ENCODE measurements around the gene NT5E. TPM values are rescaled to one million over a fixed set of nuclear protein-coding genes. Genes with fewer than 3 reads are reported as not detected.
A peak's percentile ranks its signal among the peaks of the same experiment; 100 is the strongest.

NT5E gene
- total RNA-seq, 2 donors from 2014 or later, result 0.93 to 0.97 TPM

DNA sequence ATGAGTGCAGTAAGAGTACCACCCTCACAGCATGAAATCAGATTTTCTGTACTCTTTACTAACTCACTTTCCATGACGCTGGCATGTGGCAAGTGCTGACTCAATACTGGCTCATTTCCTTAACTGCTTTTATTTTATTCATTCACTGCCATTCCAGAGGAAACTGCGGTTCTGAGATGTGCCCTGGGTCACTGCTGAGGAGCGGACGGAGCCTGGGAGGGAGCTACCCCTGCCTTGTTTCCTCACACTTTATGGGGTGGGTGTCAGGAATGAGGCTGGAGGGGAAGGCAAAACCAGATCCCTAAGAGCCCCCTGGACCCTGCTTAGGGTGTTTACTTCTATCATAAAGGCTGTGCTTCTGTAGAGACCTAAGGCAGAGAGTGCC lies 14.4 kb downstream of the NT5E start:
- peak overlapping the region; percentile 90 to 95 for H3K27ac Mint-ChIP-seq
- H3K9me3 Mint-ChIP-seq, result no peaks in the 10 kb centered on the region
- no peaks in the 10 kb centered on the region for H3K36me3 Mint-ChIP-seq
- DNase-seq (ENCODE audit: low spot score in 2 of 2), result peak in 1 of 2 donors; percentile 68
- peak; percentile 54 to 55 for ATAC-seq

DNA sequence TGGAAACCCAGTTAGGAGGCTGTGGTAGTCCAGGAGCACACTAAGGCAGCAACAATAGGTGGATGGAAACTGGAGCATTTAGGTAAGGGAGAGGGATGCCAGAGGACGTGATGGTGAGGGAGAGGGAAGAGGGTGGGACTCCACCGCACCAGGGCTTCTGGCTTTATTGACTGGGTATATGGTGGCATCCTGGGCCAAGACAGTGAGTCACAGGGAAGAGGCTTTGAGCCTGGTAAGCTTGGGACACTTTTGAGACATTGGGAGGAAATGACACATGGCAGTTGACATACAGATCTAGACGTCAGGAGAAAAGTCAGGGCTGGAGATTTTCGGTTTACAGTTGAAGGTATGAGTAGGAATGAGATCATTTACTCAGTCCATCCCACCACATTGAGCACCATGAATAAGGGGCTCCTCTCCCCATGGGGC lies 14.9 kb downstream of the NT5E start:
- peak; percentile 24 to 76 for DNase-seq (ENCODE audit: low spot score in 2 of 2)
- Mint-ChIP-seq H3K9me3 (no peaks in the 10 kb centered on the region), H3K27ac (peak overlapping the region; percentile 90 to 95), H3K36me3 (no peaks in the 10 kb centered on the region)
- peak; percentile 85 to 87 for ATAC-seq

DNA sequence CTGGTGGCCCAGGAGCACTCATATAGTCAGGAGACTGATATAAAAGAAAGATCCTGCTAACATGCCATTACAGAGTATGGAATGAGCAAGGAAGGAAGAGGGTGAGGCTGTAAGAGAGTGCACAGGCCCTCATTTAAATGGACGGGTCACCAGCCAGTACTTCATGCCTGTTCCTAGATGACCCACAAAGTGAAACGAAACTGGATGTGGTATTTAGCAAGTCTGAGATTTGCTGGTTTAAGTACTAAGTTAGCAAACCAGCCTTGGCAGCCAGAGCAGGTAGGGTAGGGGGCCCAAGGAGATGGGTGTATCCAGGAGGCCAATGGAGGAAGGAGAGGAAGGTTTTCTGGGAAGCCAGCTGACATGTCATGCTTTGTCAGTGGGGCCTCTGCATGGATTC lies 15.9 kb downstream of the NT5E start:
- DNase-seq (ENCODE audit: low spot score in 2 of 2) (no peak), ATAC-seq (peak in 1 of 2 donors; percentile 12)
- no peaks in the 10 kb centered on the region for H3K36me3 Mint-ChIP-seq
- H3K9me3 Mint-ChIP-seq, result no peaks in the 10 kb centered on the region
- peak overlapping the region; percentile 90 to 95 for H3K27ac Mint-ChIP-seq

DNA sequence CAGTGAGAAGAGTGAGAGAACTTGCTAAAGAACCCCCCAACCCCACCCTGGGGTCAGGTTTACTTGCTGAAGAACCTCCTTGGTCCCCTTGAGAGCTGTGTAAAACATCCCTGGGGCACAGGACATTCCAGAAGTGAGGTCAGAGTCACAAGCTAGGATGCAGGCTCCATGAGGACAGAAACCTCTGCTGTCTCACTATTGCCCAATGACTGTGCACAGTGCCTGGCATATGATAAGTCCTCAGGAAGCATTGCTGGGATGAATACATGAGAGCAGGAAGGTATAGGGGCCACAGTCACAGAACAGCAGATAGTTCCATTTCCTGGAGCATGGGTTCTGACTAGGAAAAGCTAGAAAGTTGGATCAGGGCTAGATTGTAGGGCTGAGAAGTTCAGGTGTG lies 18.4 kb downstream of the NT5E start:
- H3K36me3 Mint-ChIP-seq, result no peaks in the 10 kb centered on the region
- DNase-seq (ENCODE audit: low spot score in 2 of 2), result no peak
- ATAC-seq, result no peak
- H3K27ac Mint-ChIP-seq, result no peak overlapping the region
- no peaks in the 10 kb centered on the region for H3K9me3 Mint-ChIP-seq

DNA sequence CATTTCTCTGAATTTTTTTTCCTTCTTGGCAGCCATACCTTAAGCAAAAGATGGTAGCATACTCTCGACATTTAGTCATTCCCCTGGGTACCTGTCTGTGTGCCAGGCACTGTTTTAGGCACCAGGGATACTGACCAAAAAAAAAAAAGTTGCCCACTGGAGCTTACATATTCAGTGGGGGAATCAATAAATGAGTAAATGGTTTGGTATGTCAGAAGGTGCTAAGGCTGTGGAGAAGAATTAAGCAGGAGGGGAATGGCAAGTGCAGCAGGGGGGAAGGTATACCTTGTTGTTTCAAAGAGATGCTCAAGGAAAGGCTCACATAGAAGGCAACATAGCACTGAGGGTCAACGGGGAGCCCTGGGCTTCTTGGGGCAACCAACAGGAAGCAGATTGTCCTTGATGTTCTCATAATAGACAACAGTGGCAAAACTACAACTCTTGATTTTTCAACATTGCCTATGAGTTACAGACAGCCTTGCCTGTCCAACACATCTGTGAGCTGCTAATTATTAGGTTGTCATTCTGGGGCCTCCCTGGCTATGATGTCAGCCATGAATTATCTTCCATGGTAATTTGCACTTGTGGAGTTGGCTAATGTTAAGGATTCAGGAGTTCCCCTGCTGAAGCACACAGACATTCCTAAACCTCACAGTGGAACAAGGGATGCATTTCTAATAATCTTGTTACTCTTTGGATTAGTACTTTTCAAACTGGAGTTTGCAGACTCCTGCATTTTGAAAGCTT lies 19.6 kb downstream of the NT5E start:
- ATAC-seq, result no peak
- no peak for DNase-seq (ENCODE audit: low spot score in 2 of 2)
- H3K36me3 Mint-ChIP-seq, result no peaks in the 10 kb centered on the region
- H3K27ac Mint-ChIP-seq, result no peak overlapping the region
- H3K9me3 Mint-ChIP-seq, result no peaks in the 10 kb centered on the region

DNA sequence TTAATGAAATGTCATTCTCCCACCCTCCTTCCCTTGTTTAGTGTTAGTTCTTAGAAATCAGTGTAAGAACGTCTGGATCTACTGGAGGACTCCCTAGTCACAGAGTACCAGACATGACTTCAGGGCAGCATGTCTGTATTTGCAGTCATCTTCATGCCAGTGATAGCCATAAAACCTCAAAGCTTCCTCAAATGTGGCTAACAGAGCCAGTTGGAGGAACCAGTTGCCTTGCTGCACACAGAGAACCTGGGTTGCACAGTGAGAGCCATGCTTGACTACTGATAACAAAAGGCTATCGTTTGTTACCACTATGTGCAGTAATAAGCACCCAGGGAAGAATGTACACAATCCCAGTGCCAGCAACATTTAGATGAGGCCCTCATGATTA lies 20.1 kb downstream of the NT5E start:
- DNase-seq (ENCODE audit: low spot score in 2 of 2) (no peak), ATAC-seq (no peak)
- H3K9me3 Mint-ChIP-seq, result no peaks in the 10 kb centered on the region
- H3K27ac Mint-ChIP-seq, result no peak overlapping the region
- H3K36me3 Mint-ChIP-seq, result no peaks in the 10 kb centered on the region

DNA sequence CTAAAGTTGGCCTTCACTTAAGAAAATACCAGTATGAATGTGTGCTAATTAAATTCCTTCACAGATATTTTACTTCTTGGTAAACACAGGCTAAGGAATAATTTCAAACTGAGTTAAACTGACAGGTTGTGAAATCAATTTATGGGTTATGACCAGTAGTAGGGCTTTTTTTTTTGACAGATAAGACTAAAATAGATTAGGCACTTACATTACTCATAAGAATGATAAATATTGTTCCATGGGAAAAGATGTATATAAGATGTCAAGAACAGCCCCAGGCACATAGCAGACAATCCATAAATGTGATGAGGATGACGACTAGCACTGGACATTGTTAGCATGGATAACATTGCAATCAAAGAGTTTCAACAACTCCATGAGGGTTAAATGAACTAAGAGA lies 22.9 kb downstream of the NT5E start:
- DNase-seq (ENCODE audit: low spot score in 2 of 2) (no peak), ATAC-seq (no peak)
- no peak overlapping the region for H3K27ac Mint-ChIP-seq
- H3K9me3 Mint-ChIP-seq, result no peaks in the 10 kb centered on the region
- H3K36me3 Mint-ChIP-seq, result no peaks in the 10 kb centered on the region

DNA sequence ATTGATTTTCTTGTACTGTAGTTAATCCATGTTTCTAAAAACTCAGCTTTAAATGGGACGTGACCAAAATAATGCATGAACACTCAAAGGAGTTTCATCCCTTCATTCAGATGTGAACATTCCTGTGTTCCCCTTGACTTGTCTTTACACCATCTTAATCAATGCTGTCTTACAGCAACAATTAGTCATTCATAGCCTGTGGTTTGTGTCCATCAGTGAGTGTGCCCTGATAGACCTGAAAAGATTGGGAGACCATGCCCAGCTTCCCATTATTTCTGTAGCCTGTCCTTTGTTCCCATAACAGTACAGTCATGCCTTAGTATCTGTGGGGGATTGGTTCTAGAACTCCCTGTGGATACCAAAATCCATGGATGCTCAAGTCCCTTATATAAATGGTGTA lies 23.9 kb downstream of the NT5E start:
- no peak overlapping the region for H3K27ac Mint-ChIP-seq
- DNase-seq (ENCODE audit: low spot score in 2 of 2), result no peak
- no peaks in the 10 kb centered on the region for H3K36me3 Mint-ChIP-seq
- no peaks in the 10 kb centered on the region for H3K9me3 Mint-ChIP-seq
- ATAC-seq, result no peak

DNA sequence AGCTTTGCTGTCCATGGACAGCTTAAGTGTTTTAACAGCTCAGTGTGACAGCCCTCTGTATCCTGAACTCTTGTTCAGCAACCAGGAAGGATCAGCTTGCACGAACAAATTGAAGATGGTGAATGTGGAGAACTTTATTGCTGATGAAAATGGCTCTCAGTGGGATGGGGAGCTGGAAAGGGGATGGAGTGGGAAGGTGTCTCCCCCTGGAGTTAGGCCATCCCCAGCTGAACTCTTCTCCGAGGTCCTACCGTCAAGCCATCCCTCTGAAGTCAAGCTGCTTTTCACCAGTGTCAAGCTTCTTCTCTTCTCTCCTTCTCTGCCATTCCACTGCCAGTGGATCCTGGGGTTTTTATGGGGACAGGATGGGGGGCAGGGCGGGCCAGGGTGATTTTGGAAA lies 26.6 kb downstream of the NT5E start:
- ATAC-seq (no peak), DNase-seq (ENCODE audit: low spot score in 2 of 2) (no peak)
- Mint-ChIP-seq H3K9me3 (no peaks in the 10 kb centered on the region), H3K27ac (no peak overlapping the region), H3K36me3 (no peaks in the 10 kb centered on the region)

DNA sequence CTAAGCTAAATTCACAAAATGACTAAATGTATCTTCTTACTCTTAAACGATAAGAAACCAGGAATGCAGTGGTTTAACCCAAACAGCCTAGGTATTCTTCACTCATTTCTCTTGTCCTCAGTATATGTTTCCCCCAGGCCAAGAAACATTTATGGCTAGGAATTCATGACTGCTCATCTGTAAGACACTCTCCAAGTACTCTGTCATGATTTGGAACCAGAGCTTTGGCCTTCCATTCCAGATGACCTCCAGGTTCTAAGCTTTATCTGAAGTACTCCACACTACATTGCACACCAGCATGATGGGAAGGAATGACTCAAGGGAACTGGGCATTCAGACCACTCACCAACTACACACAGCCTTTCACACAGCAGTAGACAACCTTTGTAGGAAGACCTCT lies 29.3 kb downstream of the NT5E start:
- H3K9me3 Mint-ChIP-seq, result no peaks in the 10 kb centered on the region
- H3K27ac Mint-ChIP-seq, result no peak overlapping the region
- no peaks in the 10 kb centered on the region for H3K36me3 Mint-ChIP-seq
- ATAC-seq (no peak), DNase-seq (ENCODE audit: low spot score in 2 of 2) (no peak)

DNA sequence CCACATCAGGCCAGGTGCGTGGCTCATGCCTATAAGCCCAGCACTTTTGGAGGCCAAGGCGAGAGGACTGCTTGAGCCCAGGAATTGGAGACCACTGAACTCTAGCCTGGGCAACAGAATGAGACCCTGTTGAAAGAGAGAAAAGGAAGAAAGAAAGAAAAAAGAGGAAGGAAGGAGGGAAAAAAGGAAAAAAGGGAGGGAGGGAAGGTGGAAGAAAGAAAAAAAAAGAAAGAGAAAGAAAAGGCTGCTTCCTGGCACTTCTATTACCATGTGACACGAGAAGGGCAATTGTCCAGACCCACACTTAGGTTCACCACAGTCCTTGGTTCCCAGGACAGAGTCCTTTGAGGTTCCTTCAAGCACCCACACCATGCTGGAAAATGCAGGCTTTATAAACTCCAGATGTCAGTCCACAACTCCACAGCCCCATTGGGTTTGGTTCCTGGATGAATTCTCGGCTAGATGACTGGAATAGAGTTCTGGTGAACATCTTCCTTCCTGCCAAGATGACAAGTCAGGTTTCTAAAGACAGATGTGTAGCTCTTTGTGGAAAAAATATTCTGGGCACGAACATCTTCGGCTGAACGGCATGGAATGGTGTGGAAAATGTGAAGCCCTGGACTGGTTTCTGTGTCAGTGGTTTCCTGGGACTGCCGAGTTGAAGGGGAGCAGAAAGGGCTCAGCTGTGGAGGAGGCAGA lies 32.5 kb downstream of the NT5E start:
- DNase-seq (ENCODE audit: low spot score in 2 of 2), result no peak
- H3K36me3 Mint-ChIP-seq, result no peaks in the 10 kb centered on the region
- no peaks in the 10 kb centered on the region for H3K9me3 Mint-ChIP-seq
- no peak overlapping the region for H3K27ac Mint-ChIP-seq
- ATAC-seq, result peak in 1 of 2 donors; percentile 14

DNA sequence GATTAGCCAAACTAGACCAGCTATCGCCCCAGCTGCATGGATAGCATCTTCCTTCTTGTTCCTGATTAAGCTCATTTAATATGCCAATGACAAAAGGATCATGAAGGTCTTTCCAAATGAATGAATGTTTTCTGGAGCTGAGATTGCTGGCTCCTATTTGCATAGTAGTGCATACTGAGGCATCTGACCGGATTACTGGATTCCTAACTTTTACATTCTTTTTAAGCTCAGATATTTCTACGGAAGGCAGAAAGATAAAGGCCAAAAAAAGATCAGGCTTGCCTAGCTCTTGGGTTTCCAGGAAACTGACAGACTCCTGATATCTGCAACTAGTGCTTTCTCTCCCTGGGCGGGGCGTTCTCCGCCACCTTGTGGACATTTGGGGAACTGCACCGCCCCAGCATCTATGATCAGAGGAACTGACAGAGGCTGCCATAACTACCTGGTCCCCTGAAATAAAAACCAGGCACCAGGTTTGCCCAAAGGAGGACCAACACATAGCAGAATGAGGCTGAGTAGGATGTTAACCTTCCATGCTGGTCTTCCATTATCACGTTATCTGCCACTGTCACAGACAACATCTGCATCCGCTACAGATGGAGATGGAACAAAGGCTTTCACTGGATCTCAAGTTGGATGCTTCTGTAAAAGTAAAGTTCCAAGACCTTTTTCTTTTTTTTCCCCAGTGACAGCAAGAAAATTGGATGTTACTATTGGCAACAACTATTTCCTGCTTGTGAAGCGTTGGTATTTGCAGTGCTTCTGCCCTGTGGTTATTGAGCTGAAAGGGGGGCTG lies 33.2 kb downstream of the NT5E start:
- ATAC-seq (peak; percentile 91 to 92), DNase-seq (ENCODE audit: low spot score in 2 of 2) (peak; percentile 72 to 91)
- Mint-ChIP-seq H3K27ac (no peak overlapping the region), H3K9me3 (no peaks in the 10 kb centered on the region), H3K36me3 (no peaks in the 10 kb centered on the region)

DNA sequence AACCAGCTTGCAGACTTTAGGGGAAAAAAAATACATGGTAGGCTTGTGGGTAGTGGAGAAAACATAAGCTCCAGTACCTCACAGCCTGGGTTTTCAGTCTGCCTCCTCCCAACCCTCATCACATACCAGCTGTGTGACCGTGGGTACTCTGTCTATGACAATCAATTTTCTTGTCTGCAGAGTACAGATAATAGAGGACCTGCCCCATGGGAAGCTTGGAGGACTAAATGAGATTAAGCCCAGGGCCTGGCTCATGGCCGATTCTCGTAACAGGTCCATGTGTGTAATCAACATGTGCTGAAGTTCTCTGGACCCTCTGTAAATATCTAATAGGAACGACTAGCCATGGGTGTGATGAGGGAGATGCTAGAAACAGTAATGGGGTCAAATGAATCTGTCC lies 34.0 kb downstream of the NT5E start:
- H3K9me3 Mint-ChIP-seq, result no peaks in the 10 kb centered on the region
- ATAC-seq, result no peak
- no peak overlapping the region for H3K27ac Mint-ChIP-seq
- no peaks in the 10 kb centered on the region for H3K36me3 Mint-ChIP-seq
- no peak for DNase-seq (ENCODE audit: low spot score in 2 of 2)

DNA sequence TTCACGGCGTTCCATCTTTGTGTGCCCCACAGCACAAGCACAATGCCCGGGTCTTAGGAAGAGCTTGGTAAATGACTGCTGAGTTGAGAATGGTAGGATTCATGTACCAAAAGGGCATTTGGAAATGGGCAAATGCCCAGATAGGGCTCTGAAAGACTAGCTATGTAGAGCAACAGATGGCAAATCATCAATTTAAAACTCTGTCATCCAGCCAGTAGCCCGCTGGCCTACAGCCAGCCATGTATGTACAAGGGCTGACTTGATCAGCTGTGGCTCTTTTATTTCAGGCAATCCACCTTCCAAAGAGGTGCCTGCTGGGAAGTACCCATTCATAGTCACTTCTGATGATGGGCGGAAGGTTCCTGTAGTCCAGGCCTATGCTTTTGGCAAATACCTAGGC lies 35.1 kb downstream of the NT5E start:
- no peak for ATAC-seq
- Mint-ChIP-seq H3K27ac (no peak overlapping the region), H3K36me3 (no peaks in the 10 kb centered on the region), H3K9me3 (no peaks in the 10 kb centered on the region)
- no peak for DNase-seq (ENCODE audit: low spot score in 2 of 2)

DNA sequence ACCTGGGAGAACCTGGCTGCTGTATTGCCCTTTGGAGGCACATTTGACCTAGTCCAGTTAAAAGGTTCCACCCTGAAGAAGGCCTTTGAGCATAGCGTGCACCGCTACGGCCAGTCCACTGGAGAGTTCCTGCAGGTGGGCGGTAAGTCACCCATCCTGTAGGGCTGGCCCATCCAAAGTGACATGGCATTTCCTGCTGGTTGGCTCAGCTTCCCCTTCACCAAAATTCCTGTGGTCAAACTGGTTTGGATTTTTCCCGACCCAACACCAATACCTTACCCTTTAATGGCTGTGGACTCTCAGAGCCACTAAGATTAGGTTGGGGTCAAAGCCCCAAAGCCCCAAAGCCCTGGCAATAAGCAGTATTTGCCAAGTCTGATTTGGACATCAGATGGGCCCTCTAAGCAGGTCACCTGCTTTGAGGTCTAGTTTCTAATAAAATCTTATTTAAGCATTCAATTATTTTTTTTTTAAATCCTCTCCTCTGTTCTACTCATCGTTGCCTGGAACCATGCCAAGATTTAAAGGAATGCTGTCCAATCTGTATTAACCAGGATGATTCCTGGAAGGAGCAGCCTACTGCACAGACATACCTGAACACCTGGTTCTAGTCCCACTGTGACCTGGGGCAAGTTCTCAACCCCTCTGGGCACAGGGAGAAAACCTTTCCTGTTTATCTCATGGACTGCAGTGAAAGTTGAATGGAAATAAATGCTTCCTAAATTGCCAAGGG lies 40.8 kb downstream of the NT5E start:
- H3K9me3 Mint-ChIP-seq, result no peaks in the 10 kb centered on the region
- no peak for DNase-seq (ENCODE audit: low spot score in 2 of 2)
- no peak for ATAC-seq
- H3K27ac Mint-ChIP-seq, result no peak overlapping the region
- H3K36me3 Mint-ChIP-seq, result no peaks in the 10 kb centered on the region

DNA sequence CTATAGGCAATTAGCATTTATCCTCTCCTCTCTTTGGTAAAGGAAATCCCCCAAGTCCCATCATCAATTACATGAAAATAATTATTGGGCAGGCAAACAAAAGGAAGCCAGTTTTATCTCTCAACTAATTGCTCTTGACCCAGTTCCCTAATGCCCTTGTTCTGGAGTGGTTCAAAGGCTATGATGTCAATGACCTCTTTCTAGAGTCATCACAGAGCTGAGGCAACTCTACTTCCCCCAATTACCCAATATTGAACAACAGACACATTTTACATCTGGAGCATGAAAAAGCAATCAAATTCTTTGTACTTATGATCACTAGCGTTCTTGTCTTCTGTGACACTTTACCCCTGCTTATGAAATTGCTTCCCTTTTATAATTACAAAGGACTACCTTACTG lies 43.5 kb downstream of the NT5E start:
- no peak overlapping the region for H3K27ac Mint-ChIP-seq
- peaks cover 10 to 17% of the 10 kb centered on the region in 2 donors for H3K9me3 Mint-ChIP-seq
- ATAC-seq (no peak), DNase-seq (ENCODE audit: low spot score in 2 of 2) (no peak)
- H3K36me3 Mint-ChIP-seq, result peaks cover 10 to 24% of the 10 kb centered on the region in 2 donors
